Activated naive CD4-positive, alpha-beta T cell treated with anti-CD3 and anti-CD28 coated beads, Interleukin-2, amount 50 U/mL, for 24 hours (primary cell): ENCODE results near the gene ETS1.
A peak's percentile ranks its signal among the peaks of the same experiment; 100 is the strongest.

Experiments used
- H3K27ac Mint-ChIP-seq: one replicate; pipeline ENCODE4 v1.8.0; 2021; ENCODE audit warnings: mild to moderate bottlenecking, mixed read lengths
- H3K27me3 Mint-ChIP-seq: one replicate; pipeline ENCODE4 v1.8.0; 2021; ENCODE audit warnings: mixed read lengths
- H3K36me3 Mint-ChIP-seq: one replicate; pipeline ENCODE4 v1.8.0; 2021; ENCODE audit warnings: mixed read lengths
- H3K4me1 Mint-ChIP-seq: one replicate; pipeline ENCODE4 v1.8.0; 2021; ENCODE audit warnings: mixed read lengths
- H3K4me3 Mint-ChIP-seq: one replicate; pipeline ENCODE4 v1.8.0; 2021; ENCODE audit warnings: mild to moderate bottlenecking, mixed read lengths
- H3K9me3 Mint-ChIP-seq: one replicate; pipeline ENCODE4 v1.8.0; 2021; ENCODE audit warnings: mixed read lengths

Gene ETS1

GRCh38 chr11:128502726-128503125, 84.6 kb downstream of the ETS1 start:
- Mint-ChIP-seq H3K4me3 (peak overlapping the region; percentile 97), H3K4me1 (peaks cover 96% of the 10 kb centered on the region), H3K9me3 (no peaks in the 10 kb centered on the region), H3K27me3 (no peaks in the 10 kb centered on the region), H3K27ac (peak overlapping the region; percentile 98), H3K36me3 (peaks cover 8% of the 10 kb centered on the region)

- Mint-ChIP-seq H3K4me1 (peaks cover 98% of the 10 kb centered on the region), H3K36me3 (peaks cover 7% of the 10 kb centered on the region), H3K27me3 (no peaks in the 10 kb centered on the region), H3K4me3 (peak overlapping the region; percentile 88), H3K27ac (peak overlapping the region; percentile 98), H3K9me3 (no peaks in the 10 kb centered on the region)
Observed at GRCh38 chr11:128501632-128502549, 85.5 kb downstream of the ETS1 start.

GRCh38 chr11:128501008-128501407, 86.3 kb downstream of the ETS1 start:
- no peaks in the 10 kb centered on the region for H3K9me3 Mint-ChIP-seq
- no peaks in the 10 kb centered on the region for H3K27me3 Mint-ChIP-seq
- H3K36me3 Mint-ChIP-seq = peaks cover 7% of the 10 kb centered on the region
- peak overlapping the region; percentile 98 for H3K27ac Mint-ChIP-seq
- H3K4me1 Mint-ChIP-seq = peaks cover 98% of the 10 kb centered on the region
- peak overlapping the region; percentile 88 for H3K4me3 Mint-ChIP-seq

- Mint-ChIP-seq H3K27me3 (no peaks in the 10 kb centered on the region), H3K4me3 (peak overlapping the region; percentile 88), H3K36me3 (peaks cover 11% of the 10 kb centered on the region), H3K9me3 (no peaks in the 10 kb centered on the region), H3K4me1 (peaks cover 98% of the 10 kb centered on the region), H3K27ac (peak overlapping the region; percentile 98)
Observed at GRCh38 chr11:128500493-128500892, 86.9 kb downstream of the ETS1 start.

- Mint-ChIP-seq H3K27ac (peak overlapping the region; percentile 100), H3K36me3 (peaks cover 12% of the 10 kb centered on the region), H3K27me3 (no peaks in the 10 kb centered on the region), H3K4me1 (peaks cover 98% of the 10 kb centered on the region), H3K4me3 (peak overlapping the region; percentile 93), H3K9me3 (no peaks in the 10 kb centered on the region)
Observed at GRCh38 chr11:128499613-128500253, 87.6 kb downstream of the ETS1 start.

- peak overlapping the region; percentile 100 for H3K27ac Mint-ChIP-seq
- H3K4me1 Mint-ChIP-seq = peaks cover 98% of the 10 kb centered on the region
- peak overlapping the region; percentile 93 for H3K4me3 Mint-ChIP-seq
- H3K9me3 Mint-ChIP-seq = no peaks in the 10 kb centered on the region
- H3K36me3 Mint-ChIP-seq = peaks cover 12% of the 10 kb centered on the region
- H3K27me3 Mint-ChIP-seq = no peaks in the 10 kb centered on the region
Observed at GRCh38 chr11:128498721-128499245, 88.6 kb downstream of the ETS1 start.

GRCh38 chr11:128497776-128498095, 89.6 kb downstream of the ETS1 start:
- H3K4me1 Mint-ChIP-seq = peaks cover 99% of the 10 kb centered on the region
- peak overlapping the region; percentile 73 for H3K4me3 Mint-ChIP-seq
- no peaks in the 10 kb centered on the region for H3K9me3 Mint-ChIP-seq
- no peaks in the 10 kb centered on the region for H3K27me3 Mint-ChIP-seq
- peak overlapping the region; percentile 97 for H3K27ac Mint-ChIP-seq
- H3K36me3 Mint-ChIP-seq = peaks cover 15% of the 10 kb centered on the region

GRCh38 chr11:128497061-128497775, 90.1 kb downstream of the ETS1 start:
- peak overlapping the region; percentile 97 for H3K27ac Mint-ChIP-seq
- H3K4me1 Mint-ChIP-seq = peaks cover 99% of the 10 kb centered on the region
- H3K27me3 Mint-ChIP-seq = no peaks in the 10 kb centered on the region
- H3K9me3 Mint-ChIP-seq = no peaks in the 10 kb centered on the region
- peaks cover 17% of the 10 kb centered on the region for H3K36me3 Mint-ChIP-seq
- H3K4me3 Mint-ChIP-seq = peak overlapping the region; percentile 73

- H3K36me3 Mint-ChIP-seq = peaks cover 19% of the 10 kb centered on the region
- no peaks in the 10 kb centered on the region for H3K9me3 Mint-ChIP-seq
- peaks cover 99% of the 10 kb centered on the region for H3K4me1 Mint-ChIP-seq
- H3K4me3 Mint-ChIP-seq = peak overlapping the region; percentile 73
- H3K27me3 Mint-ChIP-seq = no peaks in the 10 kb centered on the region
- H3K27ac Mint-ChIP-seq = peak overlapping the region; percentile 97
Observed at GRCh38 chr11:128496692-128497060, 90.7 kb downstream of the ETS1 start.

- H3K4me1 Mint-ChIP-seq = peaks cover 99% of the 10 kb centered on the region
- peaks cover 22% of the 10 kb centered on the region for H3K36me3 Mint-ChIP-seq
- H3K4me3 Mint-ChIP-seq = peak overlapping the region; percentile 73
- no peaks in the 10 kb centered on the region for H3K27me3 Mint-ChIP-seq
- no peaks in the 10 kb centered on the region for H3K9me3 Mint-ChIP-seq
- H3K27ac Mint-ChIP-seq = peak overlapping the region; percentile 97
Observed at GRCh38 chr11:128496249-128496648, 91.1 kb downstream of the ETS1 start.

GRCh38 chr11:128494418-128495332, 92.7 kb downstream of the ETS1 start:
- Mint-ChIP-seq H3K9me3 (no peaks in the 10 kb centered on the region), H3K36me3 (peaks cover 24% of the 10 kb centered on the region), H3K27me3 (no peaks in the 10 kb centered on the region), H3K27ac (peak overlapping the region; percentile 97), H3K4me1 (peaks cover 99% of the 10 kb centered on the region), H3K4me3 (peak overlapping the region; percentile 73)

- Mint-ChIP-seq H3K36me3 (peaks cover 34% of the 10 kb centered on the region), H3K4me1 (peaks cover 99% of the 10 kb centered on the region), H3K27me3 (no peaks in the 10 kb centered on the region), H3K27ac (peak overlapping the region; percentile 98), H3K9me3 (no peaks in the 10 kb centered on the region), H3K4me3 (peak overlapping the region; percentile 74)
Observed at GRCh38 chr11:128493570-128493965, 93.8 kb downstream of the ETS1 start.

- Mint-ChIP-seq H3K27me3 (no peaks in the 10 kb centered on the region), H3K36me3 (peaks cover 35% of the 10 kb centered on the region), H3K9me3 (no peaks in the 10 kb centered on the region), H3K4me1 (peaks cover 99% of the 10 kb centered on the region), H3K27ac (peak overlapping the region; percentile 98), H3K4me3 (peak overlapping the region; percentile 74)
Observed at GRCh38 chr11:128492903-128493569, 94.3 kb downstream of the ETS1 start.

GRCh38 chr11:128492461-128492860, 94.9 kb downstream of the ETS1 start:
- Mint-ChIP-seq H3K4me1 (peaks cover 99% of the 10 kb centered on the region), H3K27me3 (no peaks in the 10 kb centered on the region), H3K27ac (peak overlapping the region; percentile 98), H3K36me3 (peaks cover 36% of the 10 kb centered on the region), H3K9me3 (no peaks in the 10 kb centered on the region), H3K4me3 (peak overlapping the region; percentile 74)
